GM21786 (cell line): ENCODE measurements around the gene GRIN2A.

Source experiments
- ATAC-seq: cut with Tn5 transposase; IDR thresholded peaks from one replicate; pipeline ENCODE4 v1.9.1; 2021; ENCODE audit not compliant: unreplicated experiment

The GRIN2A gene

DNA sequence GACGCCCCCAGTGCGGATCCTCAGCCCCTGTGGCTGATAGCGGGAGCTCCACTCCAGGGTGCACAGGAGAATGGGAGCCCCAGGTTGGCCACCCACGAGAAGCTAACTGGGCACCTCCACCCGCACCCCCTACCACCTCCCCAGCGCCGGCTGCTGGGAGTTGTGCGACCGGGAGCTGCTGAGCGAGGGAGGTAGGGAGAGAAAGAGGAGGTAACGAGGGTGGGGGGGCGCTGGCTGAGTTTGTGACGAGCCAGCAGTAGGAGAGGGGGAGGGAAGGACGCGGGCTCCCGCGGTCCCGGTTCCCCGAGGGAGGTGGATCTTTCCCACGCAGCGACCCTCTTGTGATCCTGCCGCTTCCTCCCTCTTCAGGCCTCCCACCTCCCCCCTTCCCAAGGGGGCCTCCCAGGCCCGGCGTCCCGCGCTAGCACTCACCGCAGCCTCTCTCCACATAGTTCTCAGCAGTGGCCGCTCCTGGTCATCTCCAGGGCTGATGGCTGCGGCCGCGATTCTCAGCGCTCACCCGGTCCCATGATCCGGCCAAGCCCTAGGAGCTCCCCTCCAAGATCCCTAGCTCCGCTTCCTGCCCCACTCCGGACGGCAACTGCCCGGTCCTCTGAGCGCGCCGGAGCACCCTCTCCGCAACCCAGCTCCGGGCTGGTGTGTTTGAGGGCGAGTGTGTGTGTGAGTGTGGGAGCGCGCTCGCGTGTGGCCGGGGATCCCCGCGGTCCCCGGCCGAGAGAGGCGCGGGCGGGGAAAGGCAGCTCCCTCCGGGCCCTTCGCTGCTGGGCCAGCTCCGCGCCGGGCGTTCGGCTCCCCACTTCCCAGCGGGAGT is at the start of gene GRIN2A:
Gene GRIN2A, minus strand, starts transcription at position 207 of the 832 bp plus-strand sequence. CDS start 2,017 bp downstream, outside the sequence.
- ATAC-seq, result no peak

DNA sequence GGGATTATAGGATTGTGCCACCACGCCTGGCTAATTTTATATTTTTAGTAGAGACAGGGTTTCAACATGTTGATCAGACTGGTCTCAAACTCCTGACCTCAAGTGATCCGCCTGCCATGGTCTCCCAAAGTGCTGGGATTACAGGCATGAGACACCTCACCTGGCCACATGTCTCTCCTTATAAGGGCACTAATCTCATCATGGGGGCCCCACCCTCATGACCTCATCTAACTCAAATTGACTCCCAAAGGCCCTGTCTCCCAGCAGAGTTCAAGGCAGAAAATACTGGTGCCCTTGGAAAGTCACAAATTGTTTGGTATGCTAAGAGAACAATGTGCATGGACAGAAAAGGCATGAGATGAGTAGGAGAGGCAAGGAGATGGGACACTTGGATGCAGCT is 49.3 kb upstream of the GRIN2A start:
- ATAC-seq, result no peak

DNA sequence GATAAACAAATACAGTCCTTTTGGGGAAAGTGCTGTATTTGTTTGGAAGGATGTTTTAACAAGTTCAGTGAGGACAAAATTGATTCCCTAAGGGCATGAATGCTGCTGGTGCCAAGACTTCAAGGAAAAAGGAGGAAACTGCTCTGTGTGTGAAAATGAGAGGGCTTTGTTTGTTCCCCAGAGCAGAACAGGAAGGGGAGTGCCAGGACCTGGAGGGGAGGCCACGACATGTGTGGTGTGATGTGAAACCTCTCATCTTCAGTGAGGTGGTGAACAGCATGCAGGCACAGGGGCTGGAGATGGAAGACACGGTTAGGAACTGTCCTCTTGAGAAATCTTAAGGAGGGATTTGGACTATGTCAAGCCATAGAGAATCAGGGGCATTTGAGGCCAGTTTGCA is 46.6 kb upstream of the GRIN2A start:
- ATAC-seq, result peak; percentile 68

DNA sequence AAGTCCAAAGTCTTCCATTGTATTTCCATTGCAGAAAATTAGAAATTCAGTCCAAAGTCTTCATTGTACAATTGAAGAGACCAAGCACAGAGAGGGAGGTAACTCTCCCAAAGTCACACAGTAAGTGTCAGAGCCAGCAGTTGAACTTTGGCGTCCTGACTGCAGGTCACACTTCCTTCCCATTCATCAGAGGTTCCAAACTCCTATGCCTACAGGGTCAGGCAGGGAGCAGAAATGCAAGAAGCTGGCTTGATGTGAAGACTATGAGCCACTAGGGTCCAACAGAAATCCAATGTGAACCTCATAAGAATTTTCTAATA is 44.7 kb upstream of the GRIN2A start:
- ATAC-seq, result no peak

DNA sequence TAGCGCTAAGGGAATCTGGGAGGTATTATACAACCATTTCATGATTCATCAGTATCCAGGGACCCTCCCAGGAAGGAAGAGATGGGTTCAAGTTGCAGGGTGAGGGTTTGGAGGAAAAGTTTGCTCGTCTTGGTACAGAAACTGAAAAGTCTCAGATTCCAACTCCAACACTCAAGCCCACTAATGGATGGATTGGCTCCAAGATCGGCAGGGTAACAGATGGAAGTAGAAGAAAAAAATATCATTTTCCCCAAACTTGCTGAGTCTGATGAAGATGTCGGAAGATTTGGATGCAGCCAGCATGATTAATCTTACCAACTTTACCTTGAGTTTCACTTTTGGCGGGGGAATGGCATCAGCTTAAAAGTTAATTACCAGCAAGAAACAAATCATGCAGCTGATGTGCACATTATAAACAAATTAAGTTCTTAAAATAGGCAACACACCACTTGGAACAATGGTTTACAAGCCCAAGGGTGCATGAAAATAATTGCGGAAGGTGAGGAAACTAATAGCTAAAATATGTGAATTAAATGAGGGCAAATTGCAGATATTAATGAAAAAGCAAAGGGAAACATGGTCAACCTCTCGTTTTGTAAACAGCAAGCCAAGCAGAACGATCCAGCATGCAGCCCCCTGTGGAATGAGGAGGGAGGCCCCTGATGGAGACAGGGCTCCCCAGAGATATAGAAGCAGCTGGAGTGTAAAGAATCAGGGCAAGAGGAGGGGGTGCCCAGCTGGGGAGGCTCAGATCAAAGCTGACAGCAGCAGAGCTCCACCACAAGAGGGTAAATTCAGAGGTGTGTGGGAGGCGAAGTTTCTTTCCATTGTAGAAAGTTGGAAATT is 44.1 kb upstream of the GRIN2A start:
- ATAC-seq, result no peak

DNA sequence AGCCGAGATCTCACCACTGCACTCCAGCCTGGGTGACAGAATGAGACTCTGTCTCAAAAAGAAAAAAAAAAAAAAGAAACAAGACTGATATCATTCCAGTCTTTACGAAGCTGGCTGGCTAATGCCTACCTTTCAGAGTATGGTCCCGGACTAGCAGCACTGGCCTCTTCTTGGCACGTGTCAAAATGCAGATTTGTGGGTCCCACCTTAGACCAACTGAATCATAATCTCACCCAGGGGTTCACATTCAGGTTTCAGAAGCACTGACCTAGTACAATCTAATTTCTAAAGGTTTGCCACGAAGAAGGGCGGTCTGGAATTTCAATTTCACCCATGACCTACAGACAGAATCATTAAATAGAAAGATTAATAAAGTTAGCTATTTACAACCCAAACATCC is 43.4 kb upstream of the GRIN2A start:
- no peak for ATAC-seq

DNA sequence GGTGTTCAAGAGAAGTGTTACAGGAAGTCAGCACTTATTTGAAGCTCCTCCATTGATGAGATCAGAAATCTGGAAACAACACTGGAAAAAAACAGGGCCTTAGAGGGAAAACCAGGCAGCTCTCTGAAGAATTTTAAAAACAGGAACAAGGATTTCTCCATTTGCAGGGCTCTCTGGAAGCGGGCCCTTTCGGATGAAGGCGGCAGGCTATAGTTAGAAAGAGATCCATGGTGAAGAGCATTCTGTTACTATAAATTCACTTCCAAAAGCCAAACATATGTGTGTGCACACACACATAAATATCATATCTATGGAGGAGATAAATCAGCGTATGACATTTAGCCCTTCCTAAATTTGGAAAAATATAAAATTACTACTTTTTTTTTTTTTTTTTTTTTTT is 42.6 kb upstream of the GRIN2A start:
- no peak for ATAC-seq

DNA sequence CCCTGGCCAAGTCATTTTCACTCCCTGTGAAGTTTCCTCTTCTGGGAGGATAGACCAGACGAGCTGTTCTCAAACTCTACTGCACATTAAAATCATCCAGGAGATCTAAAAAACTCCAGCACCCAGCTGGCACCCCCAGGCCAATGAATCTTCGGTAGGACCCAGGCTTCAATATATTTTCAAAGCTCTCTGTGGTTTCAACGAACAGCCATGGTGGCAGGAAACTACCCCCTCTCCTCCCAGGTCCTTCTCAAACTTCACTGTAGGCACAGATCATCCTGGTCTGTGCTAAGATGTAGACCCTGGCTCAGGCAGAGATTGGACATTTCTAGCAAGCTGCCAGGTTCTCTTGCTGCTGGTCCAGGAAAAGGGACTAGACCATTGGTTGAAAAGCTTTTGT is 38.7 kb upstream of the GRIN2A start:
- ATAC-seq, result no peak

DNA sequence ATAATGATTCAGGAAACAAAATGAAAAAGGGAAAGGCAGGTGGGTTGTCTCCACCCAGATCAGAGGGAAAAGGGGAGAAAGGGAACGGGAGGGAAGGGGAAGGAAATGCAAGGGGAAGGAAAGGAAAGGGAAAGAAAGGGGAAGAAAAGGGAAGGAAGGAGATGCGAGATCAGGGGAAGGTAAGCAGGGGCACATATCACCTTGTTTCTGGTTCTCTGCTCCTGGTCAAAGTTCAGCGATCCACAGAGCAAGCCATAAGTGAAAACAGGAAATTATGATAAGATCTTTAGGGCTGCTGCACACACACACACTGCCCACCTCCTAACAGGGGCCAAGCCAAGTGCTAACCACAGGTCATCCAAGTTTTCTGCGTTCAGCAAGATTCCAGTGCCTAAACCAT is 37.5 kb upstream of the GRIN2A start:
- no peak for ATAC-seq

DNA sequence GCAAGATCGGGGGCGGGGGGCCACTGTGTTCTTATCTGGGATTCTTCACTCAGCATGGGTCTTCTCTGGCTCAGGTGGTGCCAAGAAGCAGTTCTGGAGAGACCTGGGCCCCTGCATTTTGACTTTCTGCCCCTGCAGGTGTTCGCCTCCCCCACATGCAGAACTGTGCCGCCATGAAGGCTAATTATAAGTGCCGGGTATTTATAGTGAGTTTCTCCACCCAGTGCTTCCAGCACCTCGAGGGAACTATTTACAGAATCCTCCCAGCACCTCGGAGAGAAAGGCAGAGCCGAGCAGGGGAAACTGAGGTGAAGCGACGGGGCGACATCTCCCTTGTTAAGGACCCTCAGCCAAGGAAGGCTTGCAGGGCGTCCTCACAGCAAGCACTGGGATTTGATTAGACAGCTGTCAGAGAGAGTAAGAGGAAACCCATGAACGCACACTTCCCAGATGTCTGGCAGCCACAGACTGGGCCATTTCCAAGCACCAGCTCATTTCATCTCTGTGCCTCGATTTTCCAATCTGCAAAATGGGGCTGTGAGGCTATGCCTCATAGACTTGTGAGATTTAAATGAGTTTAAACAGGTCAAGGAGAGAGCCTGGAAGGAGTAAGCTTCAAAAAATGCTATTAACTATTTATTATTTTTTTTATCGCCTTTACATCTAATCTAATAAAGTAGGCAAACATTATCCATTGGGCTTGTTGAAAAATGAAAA is 36.4 kb upstream of the GRIN2A start:
- ATAC-seq, result no peak

DNA sequence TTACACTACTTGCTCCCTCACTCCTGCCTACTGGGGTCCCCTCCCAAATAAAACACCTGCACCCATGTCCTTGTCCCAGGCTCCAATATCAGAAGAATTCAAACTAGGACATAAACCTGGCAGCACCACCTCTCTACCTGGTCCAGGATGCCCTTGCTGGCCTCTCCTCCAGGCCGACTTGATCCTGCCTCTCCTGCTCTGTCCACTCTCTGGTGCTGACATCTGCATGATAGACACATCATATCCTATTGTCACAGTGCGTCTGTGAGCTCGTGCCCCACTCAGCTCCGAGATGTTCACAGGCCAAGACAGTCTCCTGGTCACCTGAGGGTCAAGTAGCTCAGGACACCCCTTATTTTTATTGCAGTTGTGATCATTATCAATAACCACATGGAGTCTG is 31.5 kb upstream of the GRIN2A start:
- ATAC-seq, result no peak

DNA sequence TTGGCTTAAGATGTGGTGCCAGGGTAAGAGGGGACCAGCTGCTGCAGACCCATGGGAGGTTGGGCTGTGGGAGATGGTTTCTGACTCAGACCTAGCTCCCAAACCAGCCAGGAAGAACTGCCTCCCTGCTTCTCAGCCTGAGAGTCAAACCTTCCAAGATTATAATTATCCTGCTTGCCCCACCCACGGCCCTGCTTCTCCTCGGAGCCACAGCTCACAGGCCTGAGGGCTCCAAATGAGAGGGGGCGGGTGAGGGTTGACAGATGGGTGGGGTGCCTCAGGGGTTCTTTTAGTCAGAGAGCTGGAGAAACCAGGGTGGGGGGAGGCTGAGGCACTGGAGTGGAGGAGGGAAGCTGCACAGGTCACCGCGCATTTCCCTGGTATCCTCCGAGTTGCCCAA is 28.7 kb upstream of the GRIN2A start:
- ATAC-seq, result no peak

DNA sequence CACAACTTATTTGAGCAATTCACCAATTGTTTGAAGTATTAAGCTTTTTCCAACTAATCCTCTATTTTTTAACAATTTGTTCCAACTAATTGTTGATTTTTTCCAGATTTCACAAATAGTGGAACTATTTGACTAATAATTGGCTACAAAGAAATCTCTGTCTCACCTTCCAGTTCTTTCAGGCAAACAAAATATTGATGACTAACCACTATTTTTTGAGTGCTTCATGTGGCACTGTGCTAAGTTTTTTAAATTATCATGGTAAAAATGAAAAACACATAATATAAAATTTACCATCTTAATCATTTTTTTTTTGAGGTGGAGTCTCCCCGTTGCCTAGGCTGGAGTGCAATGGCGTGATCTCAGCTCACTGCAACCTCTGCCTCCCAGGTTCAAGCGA is 24.6 kb upstream of the GRIN2A start:
- no peak for ATAC-seq

DNA sequence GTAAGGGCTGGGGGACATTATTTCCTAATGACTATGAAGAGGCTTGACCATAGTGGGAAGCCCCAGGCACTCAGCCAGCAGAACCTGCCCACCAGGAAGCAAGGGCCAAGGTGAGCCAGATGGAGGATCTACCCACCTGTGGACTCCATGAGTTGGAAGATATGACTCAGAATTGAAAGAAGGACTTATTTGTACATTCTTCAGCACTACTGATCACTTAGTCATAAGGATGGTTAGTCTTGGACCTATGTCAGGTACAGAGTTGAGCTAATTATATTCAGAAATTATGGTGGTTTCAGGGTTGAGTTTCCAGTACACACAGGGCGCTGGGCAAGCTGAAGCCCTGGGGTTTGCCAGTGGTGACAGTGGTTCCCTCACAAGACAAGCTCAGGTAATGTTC is 24.0 kb upstream of the GRIN2A start:
- ATAC-seq, result no peak

DNA sequence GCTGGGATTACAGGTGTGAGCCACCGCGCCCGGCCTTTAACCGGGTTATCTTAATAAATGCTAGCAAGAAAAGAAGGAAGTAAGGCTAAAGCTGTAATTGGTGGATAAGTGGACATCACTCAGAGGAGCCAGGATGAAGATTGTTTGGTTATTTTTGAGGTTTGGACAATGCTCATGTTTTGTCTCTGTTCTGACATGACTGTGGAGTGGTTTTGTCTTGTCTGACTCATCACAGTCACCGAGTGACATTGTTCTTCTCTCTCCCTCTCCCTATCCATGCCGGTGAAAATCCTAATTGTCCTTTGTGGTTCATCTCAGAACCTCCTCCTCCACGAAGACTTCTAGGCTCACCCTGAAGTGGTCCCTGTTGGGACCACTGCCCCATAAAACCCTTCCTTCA is 23.5 kb upstream of the GRIN2A start:
- no peak for ATAC-seq

DNA sequence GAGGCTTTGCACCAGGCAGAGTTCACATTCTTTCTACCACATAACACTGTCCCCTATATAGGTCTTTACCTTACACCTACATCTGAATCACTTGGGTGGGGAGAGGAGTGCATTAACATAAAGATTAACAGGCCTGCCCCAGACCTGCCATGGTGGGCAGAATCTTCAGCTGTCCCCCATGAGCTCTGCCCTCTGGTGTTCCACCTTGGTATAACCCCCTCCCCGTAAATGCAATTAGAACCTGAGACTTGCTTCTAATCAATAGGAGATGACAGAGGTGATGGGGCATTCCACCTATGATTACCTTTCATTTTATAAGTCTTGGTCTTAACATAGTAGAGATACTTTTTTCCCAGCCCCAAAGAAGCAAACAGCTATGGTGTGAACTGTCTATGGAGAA is 20.4 kb upstream of the GRIN2A start:
- ATAC-seq, result no peak

DNA sequence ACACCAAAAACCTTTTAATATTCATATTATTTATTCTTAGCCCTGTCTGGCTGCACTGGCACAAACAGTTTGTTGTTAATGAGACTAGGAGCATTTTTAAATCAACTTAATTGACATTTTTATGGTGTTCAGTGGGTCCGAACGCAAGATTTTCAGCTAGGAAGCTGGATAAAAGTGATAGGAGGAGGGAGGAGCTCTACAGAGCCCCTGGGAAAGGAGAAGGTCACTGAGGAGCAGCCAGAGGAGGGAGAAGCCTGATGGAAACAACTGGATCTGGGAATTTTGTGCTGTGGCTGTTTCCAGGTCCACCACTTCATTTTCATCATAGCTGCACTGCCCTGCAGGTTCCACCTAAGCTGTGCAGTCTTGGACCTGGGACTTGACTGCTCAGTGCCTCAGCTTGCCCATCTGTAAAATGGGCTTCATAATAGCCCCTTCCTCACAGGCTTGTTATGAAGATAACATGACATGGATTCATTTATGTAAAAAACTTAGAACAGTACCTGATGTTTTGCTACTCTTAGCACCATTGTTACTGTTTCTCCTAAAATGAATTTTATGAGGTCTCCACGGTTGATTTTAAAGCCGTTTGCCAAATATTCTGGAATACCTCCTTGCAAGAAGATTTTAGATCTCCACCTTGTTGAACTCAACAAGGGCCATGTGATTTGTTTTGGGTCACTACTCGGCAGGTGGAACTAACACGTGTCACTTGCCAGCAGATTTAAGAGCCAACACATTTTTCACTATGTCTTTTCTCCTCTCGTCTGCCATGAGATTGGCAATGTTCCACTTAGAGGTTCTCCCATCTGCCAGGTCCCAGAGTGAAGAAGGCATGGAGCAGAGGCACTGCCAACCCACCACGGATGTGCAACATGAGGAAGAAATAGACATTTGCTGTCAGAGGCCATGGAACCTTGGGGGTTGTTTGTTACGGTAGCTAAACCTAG is 18.7 kb upstream of the GRIN2A start:
- no peak for ATAC-seq

DNA sequence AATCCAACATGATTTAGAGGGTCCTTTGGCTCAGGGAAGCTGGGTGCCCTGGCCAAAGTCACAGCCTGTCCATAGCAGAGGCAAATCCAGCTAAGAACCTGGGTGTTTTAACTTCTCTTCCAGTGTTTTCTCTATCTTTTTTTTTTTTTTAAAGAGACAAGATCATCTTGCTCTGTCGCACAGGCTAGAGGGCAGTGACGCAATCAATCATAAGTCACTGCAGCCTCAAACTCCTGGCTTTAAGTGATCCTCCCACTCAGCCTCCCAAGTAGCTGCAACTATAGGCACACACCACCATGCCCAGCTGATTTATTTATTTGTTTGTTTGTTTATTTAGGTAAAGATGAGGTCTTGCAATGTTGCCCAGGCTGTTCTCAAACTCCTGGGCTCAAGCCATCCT is 14.8 kb upstream of the GRIN2A start:
- no peak for ATAC-seq

DNA sequence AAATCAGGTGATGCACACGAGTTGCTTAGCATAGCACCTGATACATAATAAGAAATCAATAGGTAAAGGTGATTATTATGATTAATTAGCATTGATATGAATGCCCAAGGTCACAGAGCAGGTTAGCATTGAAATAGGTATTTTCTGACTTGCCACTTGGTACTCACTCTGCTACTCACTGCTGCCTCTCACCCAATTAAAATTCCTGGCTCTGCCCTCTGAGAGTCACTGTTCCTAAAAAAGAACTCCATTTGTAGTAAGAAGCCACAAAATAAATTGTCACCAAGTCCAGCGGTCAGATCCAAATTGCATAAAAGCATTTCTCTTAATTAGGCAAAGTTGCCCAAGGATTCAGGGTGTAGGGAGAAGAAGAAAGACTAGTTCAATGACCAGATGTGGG is 8.9 kb upstream of the GRIN2A start:
- no peak for ATAC-seq

DNA sequence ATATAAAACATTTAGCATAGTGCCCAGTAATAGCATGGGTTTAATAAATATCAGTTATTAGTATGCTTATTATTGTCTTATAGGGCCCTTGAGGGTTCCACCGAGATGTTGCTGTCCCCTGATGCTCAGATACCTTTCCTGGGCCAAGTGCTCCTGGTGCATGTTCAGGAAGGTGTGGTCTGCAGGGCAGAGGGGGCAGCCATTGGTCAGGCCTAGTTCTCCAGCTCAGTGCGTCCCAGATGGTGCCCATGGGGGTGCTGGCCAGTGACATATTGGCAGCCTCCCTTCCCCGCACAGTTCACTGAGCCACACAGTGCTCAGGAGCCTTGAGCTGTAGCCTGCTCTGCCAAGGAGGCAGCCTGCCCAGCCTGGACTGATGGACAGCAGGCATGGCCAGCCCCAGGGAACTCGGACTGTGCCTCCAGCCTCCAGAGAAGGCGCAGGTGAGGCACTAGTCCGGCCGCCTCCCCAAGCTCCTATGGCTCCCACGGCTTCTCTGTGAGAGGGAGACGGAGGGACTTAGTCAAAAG is 7.7 kb upstream of the GRIN2A start:
- ATAC-seq, result no peak
